GM12872 (cell line): ENCODE measurements around the gene OR52B6.

ENCODE experiments used
- TF ChIP-seq, protein P1 (sequence below): IDR thresholded peaks from 3 replicates; pipeline ENCODE4 v1.5.1; 2011; ENCODE audit warnings: low read depth, mild to moderate bottlenecking, low read length, moderate library complexity; ENCODE audit not compliant: insufficient read depth

OR52B6 gene

GRCh38 chr11:5597953-5598352 is 17.3 kb downstream of the OR52B6 start:
- TF ChIP-seq, protein P1, sequence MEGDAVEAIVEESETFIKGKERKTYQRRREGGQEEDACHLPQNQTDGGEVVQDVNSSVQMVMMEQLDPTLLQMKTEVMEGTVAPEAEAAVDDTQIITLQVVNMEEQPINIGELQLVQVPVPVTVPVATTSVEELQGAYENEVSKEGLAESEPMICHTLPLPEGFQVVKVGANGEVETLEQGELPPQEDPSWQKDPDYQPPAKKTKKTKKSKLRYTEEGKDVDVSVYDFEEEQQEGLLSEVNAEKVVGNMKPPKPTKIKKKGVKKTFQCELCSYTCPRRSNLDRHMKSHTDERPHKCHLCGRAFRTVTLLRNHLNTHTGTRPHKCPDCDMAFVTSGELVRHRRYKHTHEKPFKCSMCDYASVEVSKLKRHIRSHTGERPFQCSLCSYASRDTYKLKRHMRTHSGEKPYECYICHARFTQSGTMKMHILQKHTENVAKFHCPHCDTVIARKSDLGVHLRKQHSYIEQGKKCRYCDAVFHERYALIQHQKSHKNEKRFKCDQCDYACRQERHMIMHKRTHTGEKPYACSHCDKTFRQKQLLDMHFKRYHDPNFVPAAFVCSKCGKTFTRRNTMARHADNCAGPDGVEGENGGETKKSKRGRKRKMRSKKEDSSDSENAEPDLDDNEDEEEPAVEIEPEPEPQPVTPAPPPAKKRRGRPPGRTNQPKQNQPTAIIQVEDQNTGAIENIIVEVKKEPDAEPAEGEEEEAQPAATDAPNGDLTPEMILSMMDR, result no peak

DNA sequence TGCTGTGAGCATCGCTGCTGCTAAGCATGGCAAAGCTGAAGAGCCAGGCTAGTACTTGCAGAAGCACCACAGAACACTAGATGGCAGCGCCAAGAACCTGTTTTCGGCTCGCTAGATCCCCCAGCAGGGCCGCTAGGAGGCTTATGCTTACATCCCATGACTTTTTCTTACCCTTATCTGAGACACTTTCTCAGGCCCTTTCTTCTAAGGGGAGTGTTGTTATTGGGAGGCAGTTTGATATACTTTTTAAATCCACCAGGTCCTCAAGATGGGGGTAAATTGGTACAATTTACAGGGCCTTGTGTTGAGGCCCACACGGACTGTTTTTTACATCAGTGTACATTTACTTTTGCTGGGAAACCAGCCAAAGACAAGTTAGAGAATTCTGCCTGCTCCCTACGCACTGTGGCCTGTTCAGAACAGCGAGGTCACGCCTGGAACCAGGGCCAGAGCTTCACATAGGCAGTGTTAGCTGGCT is 19.7 kb downstream of the OR52B6 start:
- TF ChIP-seq, protein P1, result peak; percentile 97

DNA sequence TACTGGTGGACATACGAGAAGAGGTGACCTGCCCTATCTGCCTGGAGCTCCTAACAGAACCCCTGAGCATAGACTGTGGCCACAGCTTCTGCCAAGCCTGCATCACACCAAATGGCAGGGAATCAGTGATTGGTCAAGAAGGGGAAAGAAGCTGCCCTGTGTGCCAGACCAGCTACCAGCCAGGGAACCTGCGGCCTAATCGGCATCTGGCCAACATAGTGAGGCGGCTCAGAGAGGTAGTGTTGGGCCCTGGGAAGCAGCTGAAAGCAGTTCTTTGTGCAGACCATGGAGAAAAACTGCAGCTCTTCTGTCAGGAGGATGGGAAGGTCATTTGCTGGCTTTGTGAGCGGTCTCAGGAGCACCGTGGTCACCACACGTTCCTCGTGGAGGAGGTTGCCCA is 22.6 kb downstream of the OR52B6 start:
- TF ChIP-seq, protein P1, result no peak

GRCh38 chr11:5604896-5605295 is 24.2 kb downstream of the OR52B6 start:
- TF ChIP-seq, protein P1, result no peak

DNA sequence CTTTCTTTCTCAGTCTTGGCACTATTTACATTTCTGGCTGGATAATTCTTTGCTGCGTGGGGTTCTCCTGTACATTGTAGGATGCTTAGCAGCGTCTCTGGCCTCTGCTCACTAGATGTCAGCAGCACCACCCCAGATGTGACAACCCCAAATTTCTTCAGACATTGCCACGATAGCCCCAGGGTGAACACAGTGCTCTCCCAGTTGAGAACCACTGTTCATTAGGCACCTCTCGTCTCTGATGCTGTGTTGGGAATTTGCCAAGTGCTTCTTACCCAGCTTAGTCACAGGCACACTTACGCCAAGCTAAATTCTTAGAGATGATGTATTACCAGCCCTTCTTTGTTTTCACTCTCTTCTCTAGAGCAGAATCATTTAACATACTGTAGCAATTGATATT is 25.2 kb downstream of the OR52B6 start:
- TF ChIP-seq, protein P1, result no peak

GRCh38 chr11:5608808-5609207 is 28.1 kb downstream of the OR52B6 start:
- TF ChIP-seq, protein P1, result no peak

DNA sequence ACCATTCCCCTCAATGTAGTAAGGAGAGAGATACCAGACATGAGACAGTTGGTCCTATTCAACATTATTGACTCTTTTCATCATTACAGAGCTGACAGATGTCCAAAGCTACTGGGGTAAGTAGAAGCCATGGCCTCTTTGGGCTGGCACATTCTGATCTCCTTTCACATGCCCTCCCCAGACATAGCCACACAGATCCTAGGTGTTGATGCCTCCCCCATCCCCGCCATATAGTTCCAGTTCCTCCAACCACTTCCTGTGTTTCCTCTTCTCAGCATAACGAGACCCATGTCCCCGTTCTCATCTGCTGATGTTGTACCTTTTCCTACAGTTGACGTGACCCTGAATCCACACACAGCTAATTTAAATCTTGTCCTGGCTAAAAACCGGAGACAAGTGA is 29.8 kb downstream of the OR52B6 start:
- TF ChIP-seq, protein P1, result no peak

GRCh38 chr11:5611627-5612026 is 30.9 kb downstream of the OR52B6 start:
- TF ChIP-seq, protein P1, result no peak
